Measurements from ENCODE around the gene SLK.

DNA sequence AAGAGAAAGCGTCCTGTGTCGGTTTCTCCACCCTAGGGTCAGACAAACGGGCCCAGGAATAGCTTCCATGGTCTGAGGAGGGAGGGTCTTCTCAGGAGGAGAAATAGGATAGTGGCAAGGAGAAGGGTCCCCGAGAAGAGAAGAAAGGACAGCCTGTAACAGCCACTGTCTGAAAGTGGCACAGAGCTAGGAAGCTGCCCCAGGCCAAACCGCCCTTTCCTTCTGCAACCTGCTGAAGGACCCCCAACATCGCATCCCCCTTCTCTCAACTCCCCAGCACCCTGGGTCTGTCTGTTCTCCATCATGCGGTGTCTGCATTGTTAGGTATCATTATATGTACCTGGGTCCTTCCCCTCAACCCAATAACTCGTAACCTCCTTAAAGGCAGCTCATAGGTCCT, 71.6 kb downstream of the SLK start:
- TF ChIP-seq, protein P1, sequence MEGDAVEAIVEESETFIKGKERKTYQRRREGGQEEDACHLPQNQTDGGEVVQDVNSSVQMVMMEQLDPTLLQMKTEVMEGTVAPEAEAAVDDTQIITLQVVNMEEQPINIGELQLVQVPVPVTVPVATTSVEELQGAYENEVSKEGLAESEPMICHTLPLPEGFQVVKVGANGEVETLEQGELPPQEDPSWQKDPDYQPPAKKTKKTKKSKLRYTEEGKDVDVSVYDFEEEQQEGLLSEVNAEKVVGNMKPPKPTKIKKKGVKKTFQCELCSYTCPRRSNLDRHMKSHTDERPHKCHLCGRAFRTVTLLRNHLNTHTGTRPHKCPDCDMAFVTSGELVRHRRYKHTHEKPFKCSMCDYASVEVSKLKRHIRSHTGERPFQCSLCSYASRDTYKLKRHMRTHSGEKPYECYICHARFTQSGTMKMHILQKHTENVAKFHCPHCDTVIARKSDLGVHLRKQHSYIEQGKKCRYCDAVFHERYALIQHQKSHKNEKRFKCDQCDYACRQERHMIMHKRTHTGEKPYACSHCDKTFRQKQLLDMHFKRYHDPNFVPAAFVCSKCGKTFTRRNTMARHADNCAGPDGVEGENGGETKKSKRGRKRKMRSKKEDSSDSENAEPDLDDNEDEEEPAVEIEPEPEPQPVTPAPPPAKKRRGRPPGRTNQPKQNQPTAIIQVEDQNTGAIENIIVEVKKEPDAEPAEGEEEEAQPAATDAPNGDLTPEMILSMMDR (IDR thresholded peaks at IDR 0.05; ENCODE audit: low read length): no peak
- TF ChIP-seq EZH2 (optimal IDR thresholded peaks at IDR 0.05; ENCODE audit: low read depth, low read length): no peak
